Keratinocyte (primary cell): ENCODE data around the gene DENND11. TPM values are rescaled to one million over a fixed set of nuclear protein-coding genes. Genes with fewer than 3 reads are reported as not detected.

Experiments used
- DNase-seq: peaks from one replicate; pipeline ENCODE4 v3.0.0-alpha.2; 2011; ENCODE audit warnings: low read depth, missing footprints, low spot score
- FAIRE-seq: peaks from 2 replicates; lab custom pipeline; 2011; peaks lifted over from hg19 to GRCh38; lab: Jason Lieb, UNC
- H2AFZ ChIP-seq: 2 replicates; pipeline ENCODE4 v1.6.0; 2012; ENCODE audit warnings: low read length, control low read depth, inconsistent platforms; ENCODE audit not compliant: control insufficient read depth
- H3K27ac ChIP-seq: 2 replicates; pipeline ENCODE4 v1.5.1; 2011; ENCODE audit warnings: low read length; ENCODE audit not compliant: control insufficient read depth, insufficient read depth
- H3K27me3 ChIP-seq: 3 replicates; pipeline ENCODE4 v1.6.0; 2011; ENCODE audit warnings: low read length; ENCODE audit not compliant: control insufficient read depth, insufficient read depth; ENCODE audit errors: extremely low read depth
- H3K36me3 ChIP-seq, 2 experiments: 2 replicates in 1 of 2; 3 replicates in 1 of 2; pipeline ENCODE4 v1.5.1; 2011; ENCODE audit warnings: low read length in 2 of 2, mild to moderate bottlenecking in 1 of 2; ENCODE audit not compliant: control insufficient read depth in 2 of 2, insufficient read depth in 2 of 2; ENCODE audit errors: extremely low read depth in 1 of 2
- H3K4me1 ChIP-seq: 3 replicates; pipeline ENCODE4 v1.5.1; 2011; ENCODE audit warnings: low read length; ENCODE audit not compliant: control insufficient read depth, insufficient read depth; ENCODE audit errors: extremely low read depth
- H3K4me2 ChIP-seq: 3 replicates; pipeline ENCODE4 v1.6.0; 2011; ENCODE audit warnings: low read depth, low read length; ENCODE audit not compliant: control insufficient read depth, insufficient read depth; ENCODE audit errors: extremely low read depth
- H3K4me3 ChIP-seq, 3 experiments: fragments of 200-600 bp in 1 of 3; sonication (generic) in 1 of 3; 2 replicates in 2 of 3; 3 replicates in 1 of 3; pipeline ENCODE4 v1.5.1; 2011 to 2016; ENCODE audit warnings: low read length in 3 of 3, mild to moderate bottlenecking in 3 of 3, control low read depth in 2 of 3, inconsistent platforms in 1 of 3, low read depth in 1 of 3, mixed read lengths in 1 of 3, mixed run types in 1 of 3, moderate library complexity in 1 of 3; ENCODE audit not compliant: control insufficient read depth in 2 of 3, insufficient read depth in 2 of 3; ENCODE audit errors: extremely low read depth in 1 of 3
- H3K79me2 ChIP-seq: 2 replicates; pipeline ENCODE4 v1.6.0; 2012; ENCODE audit warnings: low read length; ENCODE audit not compliant: control insufficient read depth, insufficient read depth
- H3K9ac ChIP-seq: 3 replicates; pipeline ENCODE4 v1.6.0; 2011; ENCODE audit warnings: low read length; ENCODE audit not compliant: control insufficient read depth, insufficient read depth; ENCODE audit errors: extremely low read depth
- H3K9me1 ChIP-seq: 3 replicates; pipeline ENCODE4 v1.6.0; 2011; ENCODE audit warnings: low read length; ENCODE audit not compliant: control insufficient read depth, insufficient read depth; ENCODE audit errors: extremely low read depth
- H3K9me3 ChIP-seq: 2 replicates; pipeline ENCODE4 v1.5.1; 2012; ENCODE audit warnings: low read depth, low read length; ENCODE audit not compliant: control insufficient read depth
- H4K20me1 ChIP-seq: 3 replicates; pipeline ENCODE4 v1.6.0; 2011; ENCODE audit warnings: low read length; ENCODE audit not compliant: control insufficient read depth, insufficient read depth; ENCODE audit errors: extremely low read depth
- EZH2 ChIP-seq: IDR thresholded peaks from one replicate; pipeline ENCODE4 v1.6.1; 2012; ENCODE audit warnings: inconsistent platforms, mild to moderate bottlenecking, low read length, moderate library complexity
- dilution Hi-C: fragments of 300-500 bp; cut with MboI; formaldehyde crosslinking; loops from one replicate; pipeline ENCODE4 v1.7.0; 2020; ENCODE audit warnings: low sequenced_read_pairs; ENCODE audit not compliant: extremely low pct_ligation_motif_present
- polyA plus RNA-seq, 5 experiments: library from polyadenylated mRNA; depleted of rRNA in 3 of 5; stranded (reverse) in 3 of 5; stranded (forward) in 1 of 5; unstranded in 1 of 5; fragments of >200 nt; gene quantifications; 1 replicate in 1 of 5; 2 replicates in 3 of 5; 3 replicates in 1 of 5; pipeline versions ENCODE4 v1.2.1 to v1.2.3, GENCODE V29; 2011 to 2012; ENCODE audit warnings: missing spikeins in 2 of 5, low read depth in 1 of 5, low replicate concordance in 1 of 5
- TF ChIP-seq, protein P1 (sequence below), 3 experiments: IDR thresholded peaks in 1 of 3; conservative IDR thresholded peaks in 1 of 3; optimal IDR thresholded peaks in 1 of 3; 2 replicates in 2 of 3; 3 replicates in 1 of 3; pipeline versions ENCODE3 to v1.5.1; 2011; ENCODE audit warnings: low read length in 3 of 3, mild to moderate bottlenecking in 3 of 3, moderate library complexity in 2 of 3, control low read depth in 1 of 3, inconsistent platforms in 1 of 3; ENCODE audit not compliant: insufficient read depth in 2 of 3; ENCODE audit errors: extremely low read depth in 1 of 3

The DENND11 gene
- polyA plus RNA-seq, 1 donor (not counting 4 experiments of a cell fraction or from before 2014, with no cell fraction given) = 5.4 TPM

DNA sequence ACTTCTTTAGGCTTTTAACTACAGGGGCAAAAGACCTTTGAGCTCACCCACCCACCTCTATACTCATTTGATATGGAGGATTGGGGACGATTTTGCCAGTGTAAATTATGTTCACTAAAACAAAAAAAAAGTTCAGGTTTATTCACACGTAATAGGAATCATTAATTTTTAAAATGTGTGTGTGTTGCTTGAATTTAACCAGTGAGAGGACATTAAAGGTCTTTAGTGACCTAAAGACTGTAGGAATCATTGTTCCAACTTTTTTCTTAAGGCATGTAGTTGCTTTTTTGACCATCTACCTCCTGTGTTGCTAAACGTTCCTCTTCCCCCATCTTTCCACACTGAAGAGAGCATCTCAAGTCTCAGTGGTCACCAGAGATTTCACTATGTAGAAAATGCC lies 37.3 kb upstream of the DENND11 start:
- peak overlapping the region; percentile 87 for H3K27ac ChIP-seq
- FAIRE-seq = no peak

DNA sequence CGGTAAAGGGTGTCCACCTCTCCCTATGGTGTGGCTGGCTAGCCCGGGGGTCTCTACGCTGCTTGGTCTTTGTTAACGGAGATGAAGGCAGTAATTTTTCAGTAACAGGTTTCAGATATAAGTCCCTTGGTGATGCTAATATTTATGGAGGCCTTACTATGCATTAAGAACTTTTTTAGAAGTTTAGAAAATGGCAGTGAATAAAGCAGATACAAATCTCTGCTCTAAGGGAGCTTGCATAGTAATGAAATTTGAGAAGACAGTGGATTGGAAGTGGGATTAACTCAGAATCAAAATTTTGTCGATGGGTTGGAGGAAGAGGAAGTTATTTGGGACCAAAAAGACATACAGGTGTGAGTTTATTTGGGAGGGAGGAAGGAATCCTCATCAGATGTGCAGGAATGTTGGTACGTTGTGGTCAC lies 36.6 kb upstream of the DENND11 start:
- Histone ChIP-seq H3K4me3 (peak overlapping the region; percentile 94 to 100 (median 96)), H3K27me3 (no peaks in the 10 kb centered on the region), H3K9ac (peak overlapping the region; percentile 91), H2AFZ (peak overlapping the region; percentile 96), H3K27ac (peak overlapping the region; percentile 87), H3K36me3 (peaks cover 12 to 14% of the 10 kb centered on the region in 2 experiments), H3K79me2 (peaks cover 40% of the 10 kb centered on the region), H4K20me1 (no peaks in the 10 kb centered on the region), H3K9me3 (no peaks in the 10 kb centered on the region), H3K9me1 (no peaks in the 10 kb centered on the region), H3K4me1 (peaks cover 16% of the 10 kb centered on the region), H3K4me2 (peak overlapping the region; percentile 93)
- dilution Hi-C loops = no loop called here
- no peak for DNase-seq
- no peak for FAIRE-seq
- TF ChIP-seq EZH2 = no peak
- TF ChIP-seq, protein P1, sequence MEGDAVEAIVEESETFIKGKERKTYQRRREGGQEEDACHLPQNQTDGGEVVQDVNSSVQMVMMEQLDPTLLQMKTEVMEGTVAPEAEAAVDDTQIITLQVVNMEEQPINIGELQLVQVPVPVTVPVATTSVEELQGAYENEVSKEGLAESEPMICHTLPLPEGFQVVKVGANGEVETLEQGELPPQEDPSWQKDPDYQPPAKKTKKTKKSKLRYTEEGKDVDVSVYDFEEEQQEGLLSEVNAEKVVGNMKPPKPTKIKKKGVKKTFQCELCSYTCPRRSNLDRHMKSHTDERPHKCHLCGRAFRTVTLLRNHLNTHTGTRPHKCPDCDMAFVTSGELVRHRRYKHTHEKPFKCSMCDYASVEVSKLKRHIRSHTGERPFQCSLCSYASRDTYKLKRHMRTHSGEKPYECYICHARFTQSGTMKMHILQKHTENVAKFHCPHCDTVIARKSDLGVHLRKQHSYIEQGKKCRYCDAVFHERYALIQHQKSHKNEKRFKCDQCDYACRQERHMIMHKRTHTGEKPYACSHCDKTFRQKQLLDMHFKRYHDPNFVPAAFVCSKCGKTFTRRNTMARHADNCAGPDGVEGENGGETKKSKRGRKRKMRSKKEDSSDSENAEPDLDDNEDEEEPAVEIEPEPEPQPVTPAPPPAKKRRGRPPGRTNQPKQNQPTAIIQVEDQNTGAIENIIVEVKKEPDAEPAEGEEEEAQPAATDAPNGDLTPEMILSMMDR (optimal IDR thresholded peaks at IDR 0.05 in 1 of 3, IDR thresholded peaks at IDR 0.05 in 1 of 3, conservative IDR thresholded peaks at IDR 0.05 in 1 of 3; ENCODE audit: extremely low read depth in 1 of 3, insufficient read depth in 2 of 3, low read length in 3 of 3) = no peak

More for the DNA sequence above, 37.3 kb upstream of the DENND11 start:
- no peaks in the 10 kb centered on the region for H3K9me3 ChIP-seq
- peaks cover 14 to 18% of the 10 kb centered on the region in 2 experiments for H3K36me3 ChIP-seq
- peak overlapping the region; percentile 94 to 100 (median 96) for H3K4me3 ChIP-seq
- dilution Hi-C loops = no loop called here
- TF ChIP-seq, protein P1 (optimal IDR thresholded peaks at IDR 0.05 in 1 of 3, IDR thresholded peaks at IDR 0.05 in 1 of 3, conservative IDR thresholded peaks at IDR 0.05 in 1 of 3; ENCODE audit: extremely low read depth in 1 of 3, insufficient read depth in 2 of 3, low read length in 3 of 3) = no peak
- TF ChIP-seq EZH2 = no peak
- peak overlapping the region; percentile 91 for H3K9ac ChIP-seq
- H2AFZ ChIP-seq = no peak overlapping the region
- H3K79me2 ChIP-seq = peaks cover 40% of the 10 kb centered on the region
- peak overlapping the region; percentile 93 for H3K4me2 ChIP-seq
- no peak for DNase-seq
- H3K9me1 ChIP-seq = no peaks in the 10 kb centered on the region
- H3K4me1 ChIP-seq = peaks cover 16% of the 10 kb centered on the region
- no peaks in the 10 kb centered on the region for H3K27me3 ChIP-seq
- no peaks in the 10 kb centered on the region for H4K20me1 ChIP-seq
